OCI-LY3 (cell line): ENCODE measurements around the gene INPP5A.

Source experiments
- H2AFZ ChIP-seq: fragments of 200-600, 300-600 bp; shearing (Covaris generic); 2 replicates; pipeline ENCODE4 v1.6.0; 2014; ENCODE audit warnings: antibody characterized with exemption, low read depth, low read length
- H3K27ac ChIP-seq: fragments of 200-600, 300-600 bp; sonication (generic); 2 replicates; pipeline ENCODE4 v1.5.1; 2014; ENCODE audit warnings: mild to moderate bottlenecking, low read length, moderate library complexity, mixed read lengths
- H3K27me3 ChIP-seq: fragments of 200-600, 300-600 bp; sonication (generic); 2 replicates; pipeline ENCODE4 v1.6.1; 2014; ENCODE audit warnings: low read depth, low read length, mixed read lengths
- H3K36me3 ChIP-seq: fragments of 200-600, 300-600 bp; sonication (generic); replicated peaks from 2 replicates; pipeline ENCODE3; 2014; ENCODE audit warnings: low read depth, low read length, mixed read lengths
- H3K4me1 ChIP-seq: fragments of 300-600, 200-600 bp; sonication (generic); 2 replicates; pipeline ENCODE4 v1.6.1; 2014; ENCODE audit warnings: low read length, mixed read lengths
- H3K4me2 ChIP-seq: fragments of 200-600, 300-600 bp; sonication (generic); 2 replicates; pipeline ENCODE4 v1.6.1; 2014; ENCODE audit warnings: low read length, mixed read lengths
- H3K4me3 ChIP-seq: fragments of 300-600, 200-600 bp; sonication (generic); 2 replicates; pipeline ENCODE4 v1.5.1; 2014; ENCODE audit warnings: antibody characterized with exemption, mild to moderate bottlenecking, low read length, moderate library complexity
- H3K79me2 ChIP-seq: fragments of 300-600, 200-600 bp; shearing (Covaris generic); 2 replicates; pipeline ENCODE4 v1.6.1; 2014; ENCODE audit warnings: mild to moderate bottlenecking, low read length, mixed read lengths
- H3K9ac ChIP-seq: fragments of 300-600, 200-600 bp; shearing (Covaris generic); 2 replicates; pipeline ENCODE4 v1.6.0; 2014; ENCODE audit warnings: mild to moderate bottlenecking, low read length, moderate library complexity
- H3K9me3 ChIP-seq: fragments of 200-600, 300-600 bp; shearing (Covaris generic); 2 replicates; pipeline ENCODE4 v1.6.1; 2014; ENCODE audit warnings: low read length, mixed read lengths; ENCODE audit not compliant: insufficient read depth
- H4K20me1 ChIP-seq: fragments of 200-600, 300-600 bp; sonication (generic); 2 replicates; pipeline ENCODE4 v1.6.1; 2016; ENCODE audit warnings: low read length, mixed read lengths; ENCODE audit not compliant: insufficient read depth
- EZH2phosphoT487 ChIP-seq: fragments of 200-600 bp; shearing (Covaris generic); IDR thresholded peaks from 2 replicates; pipeline ENCODE4 v1.6.1; 2018; ENCODE audit warnings: antibody characterized with exemption, mixed run types, low read depth
- TF ChIP-seq, protein P1 (sequence below): fragments of 200-600, 300-600 bp; sonication (generic); IDR thresholded peaks from 2 replicates; pipeline ENCODE4 v1.5.1; 2014; ENCODE audit warnings: antibody characterized with exemption, low read length, low read depth

INPP5A gene

GRCh38 chr10:132546567-132547420 lies 9.2 kb downstream of the INPP5A start:
- Histone ChIP-seq H3K27ac (no peak overlapping the region), H3K4me1 (no peaks in the 10 kb centered on the region; the same call in 1 of the 2 replicates), H3K9me3 (no peaks in the 10 kb centered on the region), H3K36me3 (no peaks in the 10 kb centered on the region), H4K20me1 (no peaks in the 10 kb centered on the region), H3K27me3 (no peaks in the 10 kb centered on the region; the same call in 1 of the 2 replicates), H3K4me3 (no peak overlapping the region), H2AFZ (no peak overlapping the region), H3K79me2 (no peaks in the 10 kb centered on the region), H3K9ac (no peak overlapping the region), H3K4me2 (no peak overlapping the region)
- TF ChIP-seq EZH2phosphoT487, result no peak
- TF ChIP-seq, protein P1, sequence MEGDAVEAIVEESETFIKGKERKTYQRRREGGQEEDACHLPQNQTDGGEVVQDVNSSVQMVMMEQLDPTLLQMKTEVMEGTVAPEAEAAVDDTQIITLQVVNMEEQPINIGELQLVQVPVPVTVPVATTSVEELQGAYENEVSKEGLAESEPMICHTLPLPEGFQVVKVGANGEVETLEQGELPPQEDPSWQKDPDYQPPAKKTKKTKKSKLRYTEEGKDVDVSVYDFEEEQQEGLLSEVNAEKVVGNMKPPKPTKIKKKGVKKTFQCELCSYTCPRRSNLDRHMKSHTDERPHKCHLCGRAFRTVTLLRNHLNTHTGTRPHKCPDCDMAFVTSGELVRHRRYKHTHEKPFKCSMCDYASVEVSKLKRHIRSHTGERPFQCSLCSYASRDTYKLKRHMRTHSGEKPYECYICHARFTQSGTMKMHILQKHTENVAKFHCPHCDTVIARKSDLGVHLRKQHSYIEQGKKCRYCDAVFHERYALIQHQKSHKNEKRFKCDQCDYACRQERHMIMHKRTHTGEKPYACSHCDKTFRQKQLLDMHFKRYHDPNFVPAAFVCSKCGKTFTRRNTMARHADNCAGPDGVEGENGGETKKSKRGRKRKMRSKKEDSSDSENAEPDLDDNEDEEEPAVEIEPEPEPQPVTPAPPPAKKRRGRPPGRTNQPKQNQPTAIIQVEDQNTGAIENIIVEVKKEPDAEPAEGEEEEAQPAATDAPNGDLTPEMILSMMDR, result no peak

- no peaks in the 10 kb centered on the region; the same call in 1 of the 2 replicates for H3K4me1 ChIP-seq
- H3K9me3 ChIP-seq, result no peaks in the 10 kb centered on the region
- TF ChIP-seq, protein P1, result no peak
- TF ChIP-seq EZH2phosphoT487, result no peak
- H3K4me3 ChIP-seq, result no peak overlapping the region
- H3K27me3 ChIP-seq, result no peaks in the 10 kb centered on the region; the same call in 1 of the 2 replicates
- no peaks in the 10 kb centered on the region for H3K36me3 ChIP-seq
- H2AFZ ChIP-seq, result no peak overlapping the region
- no peaks in the 10 kb centered on the region for H4K20me1 ChIP-seq
- no peaks in the 10 kb centered on the region for H3K79me2 ChIP-seq
- H3K27ac ChIP-seq, result no peak overlapping the region
- H3K9ac ChIP-seq, result no peak overlapping the region
- no peak overlapping the region for H3K4me2 ChIP-seq
These were observed 9.9 kb downstream of the INPP5A start for GRCh38 chr10:132547421-132547861.

DNA sequence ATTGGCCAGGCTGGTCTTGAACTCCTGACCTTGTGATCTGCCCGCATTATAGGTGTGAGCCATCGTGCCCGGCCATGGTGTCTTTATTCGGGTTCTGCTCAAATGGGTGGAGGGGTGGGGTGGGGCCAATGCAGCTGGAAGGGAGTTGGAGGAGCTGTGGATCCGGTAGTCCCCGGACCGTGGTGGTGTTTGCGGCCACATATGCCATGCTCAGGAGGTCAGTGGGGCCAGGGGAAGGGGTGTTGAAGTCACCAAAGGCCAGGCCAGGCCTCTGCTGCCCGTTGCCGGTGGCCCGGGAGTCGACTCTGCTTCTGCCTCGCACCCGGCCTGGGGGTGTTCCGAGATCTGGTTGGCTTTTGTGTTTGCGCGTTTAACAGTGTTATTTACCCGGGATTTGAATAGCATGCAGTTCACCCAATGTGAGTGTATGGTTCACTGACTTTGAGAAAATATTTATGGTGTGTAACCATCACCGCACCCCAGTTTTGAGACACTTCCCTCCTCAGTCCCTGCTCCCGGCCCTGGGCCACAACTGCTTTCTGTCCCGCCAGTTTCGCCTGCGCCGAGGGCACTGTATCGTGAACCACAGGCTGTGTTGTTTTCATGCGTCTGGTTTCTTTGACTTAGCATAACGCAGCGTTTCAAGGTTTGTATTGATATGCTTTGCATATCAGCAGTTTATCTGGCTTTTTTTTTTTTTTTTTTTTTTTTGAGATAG lies 10.7 kb downstream of the INPP5A start:
- H3K27me3 ChIP-seq, result no peaks in the 10 kb centered on the region; the same call in 1 of the 2 replicates
- H3K36me3 ChIP-seq, result no peaks in the 10 kb centered on the region
- H3K9me3 ChIP-seq, result no peaks in the 10 kb centered on the region
- TF ChIP-seq EZH2phosphoT487, result no peak
- TF ChIP-seq, protein P1, result no peak
- H3K27ac ChIP-seq, result no peak overlapping the region
- H3K4me3 ChIP-seq, result no peak overlapping the region
- no peaks in the 10 kb centered on the region; the same call in 1 of the 2 replicates for H3K4me1 ChIP-seq
- no peaks in the 10 kb centered on the region for H4K20me1 ChIP-seq
- H2AFZ ChIP-seq, result no peak overlapping the region
- H3K9ac ChIP-seq, result no peak overlapping the region
- no peak overlapping the region for H3K4me2 ChIP-seq
- H3K79me2 ChIP-seq, result no peaks in the 10 kb centered on the region

GRCh38 chr10:132548869-132549268 lies 11.3 kb downstream of the INPP5A start:
- no peak overlapping the region for H3K9ac ChIP-seq
- TF ChIP-seq EZH2phosphoT487, result no peak
- TF ChIP-seq, protein P1, result no peak
- no peaks in the 10 kb centered on the region for H3K36me3 ChIP-seq
- no peaks in the 10 kb centered on the region for H3K79me2 ChIP-seq
- H3K9me3 ChIP-seq, result no peaks in the 10 kb centered on the region
- H3K27ac ChIP-seq, result no peak overlapping the region
- no peak overlapping the region for H3K4me3 ChIP-seq
- no peaks in the 10 kb centered on the region for H4K20me1 ChIP-seq
- H3K4me2 ChIP-seq, result no peak overlapping the region
- H2AFZ ChIP-seq, result no peak overlapping the region
- H3K4me1 ChIP-seq, result no peaks in the 10 kb centered on the region; the same call in 1 of the 2 replicates
- H3K27me3 ChIP-seq, result no peaks in the 10 kb centered on the region; the same call in 1 of the 2 replicates
